Measurements from ENCODE around the gene ZNF718. TPM values are rescaled to one million over a fixed set of nuclear protein-coding genes. Genes with fewer than 3 reads are reported as not detected.

The ZNF718 gene
- polyA plus RNA-seq, 2 of the 4 experiments (the other 2 are of a cell fraction), result 0.96 to 1.1 TPM

GRCh38 chr4:146621-147020 lies 22.3 kb downstream of the ZNF718 start:
- FAIRE-seq (no peak), DNase-seq (ENCODE audit: low read depth in 1 of 2, low spot score in 1 of 2) (no peak), ATAC-seq (no peak)
- H3K4me2 ChIP-seq, result no peak overlapping the region
- CTCF ChIA-PET, result no interaction called here
- POLR2A ChIA-PET, result no interaction called here
- H3K27ac ChIP-seq, result no peak overlapping the region
- no peaks in the 10 kb centered on the region for H3K4me1 ChIP-seq
- WGBS (ENCODE audit: missing lambda C conversion rate), result 83% methylated on average over 1 of the region's 1 CpG
- no peak for TF ChIP-seq MAX (IDR thresholded peaks at IDR 0.05)
- no peak for TF ChIP-seq RARB (CRISPR knock-in tag; IDR thresholded peaks at IDR 0.05)
- TF ChIP-seq SREBF2 (IDR thresholded peaks at IDR 0.05), result no peak
- TF ChIP-seq PHF8 (IDR thresholded peaks at IDR 0.05; ENCODE audit: borderline replicate concordance, low read depth), result no peak
- TF ChIP-seq RNF2 (IDR thresholded peaks at IDR 0.05; ENCODE audit: borderline replicate concordance, low read depth), result no peak
- no peak for TF ChIP-seq MAFK (IDR thresholded peaks at IDR 0.05; ENCODE audit: partially characterized antibody)
- no peak for TF ChIP-seq ESRRA (IDR thresholded peaks at IDR 0.05; ENCODE audit: borderline replicate concordance, low read length)
- TF ChIP-seq JUN (IDR thresholded peaks at IDR 0.05), result no peak
- TF ChIP-seq RAD21 (conservative IDR thresholded peaks at IDR 0.05 in 1 of 2, IDR thresholded peaks at IDR 0.05 in 1 of 2), result no peak
- TF ChIP-seq BCL3 (IDR thresholded peaks at IDR 0.05), result no peak
- no peak for TF ChIP-seq BHLHE40 (IDR thresholded peaks at IDR 0.05; ENCODE audit: low read depth, low read length)
- TF ChIP-seq EHMT2 (IDR thresholded peaks at IDR 0.05; ENCODE audit: low read depth), result no peak
- no peak for TF ChIP-seq CBX8 (IDR thresholded peaks at IDR 0.05)
- TF ChIP-seq HOXB13 (CRISPR knock-in tag; IDR thresholded peaks at IDR 0.05; ENCODE audit: low read depth), result no peak
- no peak for TF ChIP-seq PBX3 (IDR thresholded peaks at IDR 0.05)
- TF ChIP-seq MAZ (IDR thresholded peaks at IDR 0.05; ENCODE audit: borderline replicate concordance, low read depth, low read length), result no peak
- TF ChIP-seq TFCP2L1 (CRISPR knock-in tag; IDR thresholded peaks at IDR 0.05), result no peak
- no peak for TF ChIP-seq FOXS1 (CRISPR knock-in tag; IDR thresholded peaks at IDR 0.05)
- no peak for TF ChIP-seq KDM1A (IDR thresholded peaks at IDR 0.05; ENCODE audit: low read depth)
- no peak for TF ChIP-seq CEBPB (IDR thresholded peaks at IDR 0.05)
- H3K9me3 ChIP-seq, result peaks cover 51% of the 10 kb centered on the region
- H3K4me3 ChIP-seq, result no peak overlapping the region

- H3K4me3 ChIP-seq, result no peak overlapping the region
- H3K4me1 ChIP-seq, result no peaks in the 10 kb centered on the region
- no peak overlapping the region for H3K4me2 ChIP-seq
- no peak for ATAC-seq
- no peak for DNase-seq (ENCODE audit: low read depth in 1 of 2, low spot score in 1 of 2)
- no peak for TF ChIP-seq BHLHE40 (IDR thresholded peaks at IDR 0.05; ENCODE audit: low read depth, low read length)
- no peak for TF ChIP-seq POLR2A (IDR thresholded peaks at IDR 0.05; ENCODE audit: low read length)
- no peak for TF ChIP-seq EP300 (IDR thresholded peaks at IDR 0.05)
- TF ChIP-seq MAFK (IDR thresholded peaks at IDR 0.05; ENCODE audit: partially characterized antibody), result peak; percentile 74
- TF ChIP-seq GATA3 (IDR thresholded peaks at IDR 0.05; ENCODE audit: borderline replicate concordance), result no peak
- no peak for TF ChIP-seq ZSCAN20 (CRISPR knock-in tag; IDR thresholded peaks at IDR 0.05)
- no peak for TF ChIP-seq USF2 (IDR thresholded peaks at IDR 0.05)
- no peak for TF ChIP-seq MYC (IDR thresholded peaks at IDR 0.05; ENCODE audit: borderline replicate concordance, low read length)
- FAIRE-seq, result no peak
- no peak overlapping the region for H3K27ac ChIP-seq
- peaks cover 45% of the 10 kb centered on the region for H3K9me3 ChIP-seq
- WGBS (ENCODE audit: missing lambda C conversion rate), result 89% methylated on average over 4 of the region's 4 CpGs
- CTCF ChIA-PET, result no interaction called here
- POLR2A ChIA-PET, result no interaction called here
These were observed 22.9 kb downstream of the ZNF718 start for GRCh38 chr4:147233-147632.

Data from A549 (cell line).